M059J (cell line): Measurements from ENCODE around the gene MESP2. TPM values are rescaled to one million over a fixed set of nuclear protein-coding genes. Genes with fewer than 3 reads are reported as not detected.

Experiments used
- DNase-seq: peaks from one replicate; pipeline ENCODE4 v3.0.0-alpha.2; 2012; ENCODE audit warnings: low read depth
- total RNA-seq: library from RNA; depleted of rRNA; stranded (reverse); fragments of >200 nt; shearing (Covaris generic); gene quantifications from 2 replicates; pipeline ENCODE4 v1.2.3, GENCODE V29; 2014; rRNA removed

The MESP2 gene
- total RNA-seq, 1 experiment from 2014 or later, result 0.62 TPM

GRCh38 chr15:89815769-89816168 is 39.6 kb downstream of the MESP2 start:
- no peak for DNase-seq

DNA sequence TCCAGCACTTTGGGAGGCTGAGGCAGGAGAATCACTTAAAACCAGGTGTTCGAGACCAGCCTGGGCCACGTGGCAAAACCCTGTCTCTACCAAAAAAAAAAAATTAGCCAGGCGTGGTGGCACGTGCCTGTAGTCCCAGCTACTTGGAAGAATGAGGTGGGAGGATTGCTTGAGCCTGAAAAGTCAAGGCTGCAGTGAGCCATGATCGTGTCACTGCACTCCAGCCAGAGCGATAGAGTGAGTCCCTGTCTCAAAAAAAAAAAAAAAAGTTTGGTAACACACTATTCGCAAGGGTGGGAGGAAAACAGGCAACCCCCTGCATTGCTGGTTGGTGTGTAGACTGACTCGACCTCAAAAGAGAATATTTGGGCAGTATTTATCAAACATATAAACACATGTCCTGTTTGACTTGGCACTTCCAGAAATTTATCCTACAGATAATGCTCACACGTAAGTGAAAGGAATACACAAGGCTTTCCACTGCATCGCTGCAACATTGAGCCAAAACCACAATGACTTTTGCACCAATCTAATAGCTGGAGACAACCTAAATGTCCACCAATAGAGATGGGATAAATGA is 41.7 kb downstream of the MESP2 start:
- no peak for DNase-seq

DNA sequence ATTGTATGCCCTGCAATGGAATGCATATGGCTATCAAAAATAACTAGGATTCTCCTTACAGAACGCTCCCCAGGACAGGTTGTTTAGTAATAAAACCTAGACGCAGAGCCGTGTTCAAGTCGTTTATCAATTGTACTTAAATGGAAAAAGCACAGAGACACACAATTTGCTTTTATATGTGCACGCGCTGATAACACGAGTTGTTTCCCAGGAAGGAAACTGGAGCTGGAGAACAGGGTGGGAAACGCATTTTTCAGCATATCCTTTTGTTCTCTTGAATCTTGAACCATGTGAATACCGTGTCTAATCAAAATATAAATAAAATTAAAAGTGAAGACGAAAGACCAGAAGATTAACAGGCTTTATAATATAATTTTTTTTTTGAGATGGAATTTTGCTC is 42.2 kb downstream of the MESP2 start:
- DNase-seq, result no peak

GRCh38 chr15:89820666-89821611 is 44.8 kb downstream of the MESP2 start:
- DNase-seq, result peak; percentile 91

GRCh38 chr15:89822026-89822425 is 45.9 kb downstream of the MESP2 start:
- DNase-seq, result peak; percentile 80

DNA sequence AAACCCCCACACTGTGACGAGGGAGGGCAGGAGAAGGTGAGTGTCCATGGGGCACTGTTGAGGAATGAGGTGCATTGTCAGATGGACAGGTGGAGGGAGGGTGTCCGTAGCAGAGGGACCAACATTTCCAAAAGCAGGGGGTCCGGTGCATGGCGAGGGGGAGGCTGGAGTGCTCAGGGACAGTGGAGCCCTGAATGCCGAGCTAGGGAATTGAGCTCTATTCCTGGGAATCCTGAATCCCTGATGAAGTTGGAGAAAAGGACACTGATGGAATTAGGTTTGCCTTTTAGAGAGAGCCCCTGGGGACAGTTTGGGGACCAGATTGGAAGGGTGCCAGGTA is 46.4 kb downstream of the MESP2 start:
- no peak for DNase-seq

DNA sequence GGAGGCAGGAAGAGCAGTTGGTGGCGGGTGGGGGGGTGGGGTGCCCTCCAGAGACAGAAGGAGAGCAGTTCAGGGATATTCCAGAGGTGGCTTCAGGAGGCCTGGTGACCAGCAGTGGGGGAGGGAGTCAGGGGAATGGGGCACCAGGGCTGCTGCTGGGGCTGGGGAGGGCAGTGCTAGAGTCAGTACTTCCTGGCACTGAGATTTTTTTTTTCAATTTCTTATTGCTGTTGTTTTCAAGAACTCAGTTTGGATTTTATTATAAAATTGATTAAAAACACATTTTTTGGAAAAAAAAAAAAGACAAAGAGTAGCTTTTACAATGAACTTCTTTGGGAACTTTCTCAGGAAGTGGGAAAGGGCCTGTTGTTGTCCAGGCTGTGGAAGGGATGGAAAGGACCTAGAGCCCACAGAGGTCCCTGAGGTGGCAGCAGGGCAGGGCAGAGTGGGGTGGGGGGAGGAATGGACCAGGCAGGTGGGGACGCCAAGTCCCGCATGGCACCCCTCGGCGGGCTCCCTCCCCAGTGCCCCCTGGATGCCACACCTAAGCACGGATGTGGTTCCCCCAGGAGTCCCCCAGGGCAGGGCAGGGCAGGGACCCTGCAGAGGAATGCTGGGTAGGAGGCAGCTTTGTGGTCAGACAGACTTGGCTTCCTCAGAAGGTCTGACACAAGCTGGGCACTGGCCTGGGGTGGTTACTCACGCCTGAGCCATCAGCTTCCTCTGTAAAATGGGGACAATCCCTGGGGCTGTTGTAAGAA is 47.0 kb downstream of the MESP2 start:
- peak; percentile 80 for DNase-seq

DNA sequence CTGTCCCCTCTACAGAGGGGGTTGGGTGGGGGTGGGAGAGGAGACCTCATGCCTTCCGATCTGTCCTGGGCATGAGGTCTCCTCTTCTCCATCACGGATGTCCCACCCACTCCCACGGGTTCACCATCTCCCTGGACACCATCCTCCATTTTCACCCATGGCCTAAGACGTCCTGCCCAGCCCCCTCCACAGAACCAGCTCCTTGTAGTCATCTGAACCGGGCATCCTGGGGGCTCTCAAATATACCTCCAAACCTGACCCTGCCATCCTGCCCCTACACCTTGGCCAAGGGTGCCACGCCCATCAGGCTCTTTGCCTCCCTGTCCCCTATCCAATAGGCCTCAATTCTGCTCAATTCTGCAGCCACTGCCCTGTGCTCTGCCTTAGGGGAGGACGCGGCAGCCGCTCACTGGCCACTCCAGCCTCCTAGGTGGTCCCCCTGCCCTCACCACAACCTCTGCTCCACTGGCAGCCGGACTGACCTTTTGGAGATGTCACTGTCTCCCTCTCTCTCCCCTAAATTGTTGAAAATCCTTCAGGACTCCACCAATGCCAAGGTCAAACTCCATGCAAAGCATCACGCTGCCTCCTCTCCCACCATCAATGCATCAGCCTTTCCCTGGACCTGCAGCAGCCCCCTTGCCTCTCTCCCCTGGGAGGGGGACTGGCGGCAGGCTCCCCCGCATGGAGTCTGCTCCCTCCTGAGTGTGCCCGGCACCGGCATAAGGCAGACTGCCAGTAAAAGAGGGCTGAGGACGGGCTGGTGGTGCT is 47.9 kb downstream of the MESP2 start:
- DNase-seq, result no peak

DNA sequence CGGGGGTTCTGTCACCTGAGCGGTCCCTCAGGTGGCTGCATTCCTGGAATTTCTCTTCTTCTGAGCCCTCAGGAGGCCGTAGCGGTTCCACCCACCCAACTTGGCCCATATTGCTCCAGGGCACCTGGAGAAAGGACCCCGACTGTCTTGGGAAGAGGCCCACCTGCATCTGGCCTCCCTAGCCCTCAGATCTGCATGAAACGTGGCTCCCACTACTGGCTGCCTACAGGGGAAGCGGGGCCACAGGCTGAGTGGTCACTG is 48.4 kb downstream of the MESP2 start:
- DNase-seq, result no peak

GRCh38 chr15:89825271-89825940 is 49.3 kb downstream of the MESP2 start:
- DNase-seq, result no peak

- DNase-seq, result no peak
Measured at GRCh38 chr15:89826671-89827655, 50.8 kb downstream of the MESP2 start.

DNA sequence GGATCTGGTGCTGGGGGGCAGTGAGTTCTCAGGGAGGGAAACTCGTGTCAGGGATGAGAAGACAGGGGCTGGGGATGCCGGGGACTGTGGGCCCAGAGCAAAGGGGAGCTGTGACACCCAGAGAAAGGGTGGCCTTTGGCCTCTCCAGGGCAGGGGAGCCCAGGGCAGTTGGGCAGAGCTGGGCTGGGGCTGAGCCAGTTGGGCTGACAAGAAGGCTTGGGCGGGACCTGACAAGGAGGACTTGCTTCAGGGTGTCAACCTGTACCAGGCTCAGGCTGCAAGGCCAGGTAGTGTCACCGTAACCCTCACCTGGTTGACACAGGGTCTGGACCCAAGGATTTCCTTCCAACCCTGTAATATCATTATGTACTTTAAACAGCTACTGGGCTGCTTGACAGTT is 51.7 kb downstream of the MESP2 start:
- DNase-seq, result no peak

Other genes starting within 250 kb of the MESP2 start
- 6.6 and 12.0 TPM in 2 replicates for gene TICRR, start 200.9 kb upstream of the MESP2 start, total RNA-seq
- 1.9 and 6.4 TPM in 2 replicates for gene KIF7, start 120.9 kb upstream of the MESP2 start, total RNA-seq
- gene PLIN1, start 97.0 kb upstream of the MESP2 start, total RNA-seq, result 0.15 and 0.22 TPM in 2 replicates
- 7.0 and 10.7 TPM in 2 replicates for gene PEX11A, start 85.6 kb upstream of the MESP2 start, total RNA-seq
- 0.25 TPM in 1 of 2 replicates, not detected in the other for gene WDR93, start 85.5 kb upstream of the MESP2 start, total RNA-seq
- gene MESP1, start 25.1 kb upstream of the MESP2 start, total RNA-seq, result 2.1 and 2.4 TPM in 2 replicates
- gene ANPEP, start 38.5 kb downstream of the MESP2 start, total RNA-seq, result 0.05 and 0.12 TPM in 2 replicates
- gene AP3S2, start 117.7 kb downstream of the MESP2 start, total RNA-seq, result 48.8 and 58.8 TPM in 2 replicates
- 2.0 and 5.2 TPM in 2 replicates for gene ARPIN, start 136.6 kb downstream of the MESP2 start, total RNA-seq
- 3.9 and 11.0 TPM in 2 replicates for gene ZNF710, start 225.0 kb downstream of the MESP2 start, total RNA-seq